GM12878 (cell line): ENCODE measurements around the gene IMMT. TPM values are rescaled to one million over a fixed set of nuclear protein-coding genes. Genes with fewer than 3 reads are reported as not detected.
A peak's percentile ranks its signal among the peaks of the same experiment; 100 is the strongest.

Source experiments
- ATAC-seq: fragments of 200-7000 bp; cut with Tn5 transposase; 3 replicates; pipeline ENCODE4 v1.9.1; 2020; ENCODE audit warnings: mild to moderate bottlenecking, moderate library complexity
- BruUV-seq: library from RNA; stranded (reverse); fragments of 400-500 nt; replicated peaks from 2 replicates; lab custom pipeline; 2021; lab: Mats Ljungman, UMichigan
- CTCF ChIA-PET: fragments of 300-600 bp; sonication (Branson Sonifier 250); formaldehyde crosslinking; extraction: SDS; loops from one replicate; lab custom pipeline; 2021; ENCODE audit warnings: inconsistent platforms; lab: Yijun Ruan, JAX
- POLR2A ChIA-PET: fragments of 350-600 bp; formaldehyde crosslinking; extraction: SDS; loops from one replicate; lab custom pipeline; 2021; ENCODE audit warnings: inconsistent platforms; lab: Charles Lee
- RAD21 ChIA-PET: fragments of 300-600 bp; sonication (Branson Sonifier 250); formaldehyde crosslinking; loops from one replicate; lab custom pipeline; 2023; ENCODE audit warnings: antibody characterized with exemption; ENCODE audit not compliant: unreplicated experiment; lab: Charles Lee
- SMC1A ChIA-PET: fragments of 300-600 bp; sonication (Branson Sonifier 250); formaldehyde crosslinking; loops from one replicate; lab custom pipeline; 2023; ENCODE audit not compliant: unreplicated experiment, uncharacterized antibody; lab: Charles Lee
- DNase-seq: peaks from one replicate; pipeline ENCODE4 v3.0.0-alpha.2; 2011; ENCODE audit warnings: low read depth, low spot score
- FAIRE-seq: peaks from 3 replicates; lab custom pipeline; 2011; peaks lifted over from hg19 to GRCh38; lab: Jason Lieb, UNC
- H2AFZ ChIP-seq: 2 replicates; pipeline ENCODE4 v1.6.0; 2011; ENCODE audit warnings: low read depth, low read length, control low read depth; ENCODE audit not compliant: control insufficient read depth
- H3K27ac ChIP-seq: 2 replicates; pipeline ENCODE4 v1.5.1; 2011; ENCODE audit warnings: control low read depth; ENCODE audit not compliant: control insufficient read depth, insufficient read depth
- H3K27me3 ChIP-seq, 2 experiments: replicated peaks in 1 of 2; 2 replicates each; pipeline versions ENCODE4 v1.6.0 to v1.6.1; 2011; ENCODE audit warnings: low read length in 1 of 2; ENCODE audit not compliant: control insufficient read depth in 2 of 2, insufficient read depth in 2 of 2
- H3K36me3 ChIP-seq, 2 experiments: 2 replicates each; pipeline ENCODE4 v1.5.1; 2011; ENCODE audit warnings: low read length in 1 of 2; ENCODE audit not compliant: control insufficient read depth in 2 of 2, insufficient read depth in 2 of 2
- H3K4me1 ChIP-seq: 2 replicates; pipeline ENCODE4 v1.6.1; 2011; ENCODE audit warnings: mild to moderate bottlenecking, low read length, moderate library complexity, mixed read lengths; ENCODE audit not compliant: control insufficient read depth, insufficient read depth
- H3K4me2 ChIP-seq: 2 replicates; pipeline ENCODE4 v1.6.0; 2011; ENCODE audit warnings: control low read depth; ENCODE audit not compliant: control insufficient read depth, insufficient read depth
- H3K4me3 ChIP-seq: fragments of 200-600 bp; sonication (generic); 2 replicates; pipeline ENCODE4 v1.5.1; 2016
- H3K79me2 ChIP-seq: 2 replicates; pipeline ENCODE4 v1.6.0; 2011; ENCODE audit warnings: low read length; ENCODE audit not compliant: control insufficient read depth, insufficient read depth
- H3K9ac ChIP-seq: 2 replicates; pipeline ENCODE4 v1.8.0; 2011; ENCODE audit warnings: low read length, control low read depth, mixed read lengths; ENCODE audit not compliant: control insufficient read depth, insufficient read depth
- H3K9me3 ChIP-seq: replicated peaks from 3 replicates; pipeline ENCODE4 v1.5.1; 2011; ENCODE audit warnings: mild to moderate bottlenecking, low read length; ENCODE audit not compliant: control insufficient read depth, insufficient read depth
- H4K20me1 ChIP-seq: 2 replicates; pipeline ENCODE4 v1.6.0; 2011; ENCODE audit not compliant: control insufficient read depth, insufficient read depth
- NFXL1 ChIP-seq: fragments of 450-650 bp; IDR thresholded peaks from 2 replicates; pipeline ENCODE4 v1.6.1; 2017; ENCODE audit warnings: antibody characterized with exemption, mild to moderate bottlenecking, borderline replicate concordance
- NFYB ChIP-seq: IDR thresholded peaks from 2 replicates; pipeline ENCODE4 v1.6.1; 2011; ENCODE audit warnings: low read depth, mild to moderate bottlenecking, low read length, improper control_type of control experiment, moderate library complexity; ENCODE audit not compliant: insufficient read depth
- PAX5 ChIP-seq: IDR thresholded peaks from 2 replicates; pipeline ENCODE4 v1.6.1; 2011; ENCODE audit warnings: low read depth, low read length, borderline replicate concordance
- RUNX3 ChIP-seq: IDR thresholded peaks from 2 replicates; pipeline ENCODE4 v1.6.1; 2012; ENCODE audit warnings: low read length, inconsistent platforms
- SMARCA5 ChIP-seq: fragments of 450-650 bp; IDR thresholded peaks from 2 replicates; pipeline ENCODE4 v1.6.1; 2017; ENCODE audit warnings: mild to moderate bottlenecking
- SMC3 ChIP-seq: IDR thresholded peaks from 2 replicates; pipeline ENCODE4 v1.6.1; 2011; ENCODE audit warnings: low read length, improper control_type of control experiment, borderline replicate concordance
- YY1 ChIP-seq: IDR thresholded peaks from 2 replicates; pipeline ENCODE4 v1.6.1; 2011; ENCODE audit warnings: low read depth, mild to moderate bottlenecking, low read length
- ZNF384 ChIP-seq: IDR thresholded peaks from 2 replicates; pipeline ENCODE4 v1.6.1; 2012; ENCODE audit warnings: low read depth, mild to moderate bottlenecking, low read length, improper control_type of control experiment, borderline replicate concordance
- WGBS: methylation state at CpG from one replicate; pipeline ENCODE4 v1.1.6; 2016; ENCODE audit warnings: low lambda C conversion rate; ENCODE audit not compliant: insufficient replicate concordance, insufficient coverage; ENCODE audit errors: missing lambda C conversion rate; 5-methylcytosine and 5-hydroxymethylcytosine counted together
- in situ Hi-C: fragments of 300-500 bp; cut with MboI; formaldehyde crosslinking; loops from 9 replicates; pipeline ENCODE4 v1.14.3; 2018; ENCODE audit warnings: mixed read lengths
- intact Hi-C: fragments of 100-400 bp; cut with micrococcal nuclease; formaldehyde crosslinking; loops from one replicate; pipeline ENCODE4 v1.14.2; 2022; ENCODE audit not compliant: unreplicated experiment
- polyA plus RNA-seq, 11 experiments: library from polyadenylated mRNA; depleted of rRNA in 4 of 11; unstranded in 6 of 11; stranded (reverse) in 5 of 11; fragments of >200 nt; fragmentation: Nextera tagmentation in 4 of 11; fragmentation: Illumina TruSeq in 1 of 11; extraction: Ambion mirVana in 4 of 11; extraction: Trizol in 1 of 11; gene quantifications; 1 replicate in 1 of 11; 2 replicates in 10 of 11; pipeline versions ENCODE4 v1.2.1 to v1.2.3, GENCODE V29; 2011 to 2016; ENCODE audit warnings: inconsistent platforms in 2 of 11, missing spikeins in 2 of 11, low read depth in 1 of 11
- total RNA-seq, 4 experiments: library from RNA; depleted of rRNA in 3 of 4; stranded (reverse); fragments of >200 nt in 3 of 4; fragmentation: Illumina TruSeq in 1 of 4; extraction: Trizol in 1 of 4; gene quantifications; 2 replicates each; pipeline versions ENCODE4 v1.2.1 to v1.2.3, GENCODE V29; 2013 to 2021
- TF ChIP-seq, protein P1 (sequence below): fragments of 450-650 bp; IDR thresholded peaks from 2 replicates; pipeline ENCODE4 v1.6.1; 2017; ENCODE audit warnings: mild to moderate bottlenecking, moderate library complexity
- TF ChIP-seq, protein P2 (sequence below): fragments of 450-650 bp; IDR thresholded peaks from 2 replicates; pipeline ENCODE4 v1.6.1; 2017; ENCODE audit warnings: mild to moderate bottlenecking, low read depth, inconsistent platforms; ENCODE audit not compliant: poor library complexity, severe bottlenecking
- TF ChIP-seq, protein P3 (sequence below), 3 experiments: IDR thresholded peaks in 2 of 3; conservative IDR thresholded peaks in 1 of 3; 2 replicates each; pipeline ENCODE4 v1.5.1; 2011; ENCODE audit warnings: low read depth in 3 of 3, low read length in 3 of 3, mild to moderate bottlenecking in 3 of 3, control low read depth in 2 of 3, moderate library complexity in 2 of 3, inconsistent platforms in 1 of 3, mixed read lengths in 1 of 3; ENCODE audit not compliant: control insufficient read depth in 2 of 3, insufficient read depth in 1 of 3; ENCODE audit errors: extremely low read depth in 1 of 3
- TF ChIP-seq, protein P4 (sequence below): IDR thresholded peaks from 2 replicates; pipeline ENCODE4 v1.6.1; 2012; ENCODE audit warnings: low read depth, low read length, improper control_type of control experiment

Gene IMMT
- total and polyA plus RNA-seq, 10 of the 15 experiments (the other 5 are each of a cell fraction or from before 2014, with no cell fraction given) = 78.4 to 149 (median 98.7) TPM

DNA sequence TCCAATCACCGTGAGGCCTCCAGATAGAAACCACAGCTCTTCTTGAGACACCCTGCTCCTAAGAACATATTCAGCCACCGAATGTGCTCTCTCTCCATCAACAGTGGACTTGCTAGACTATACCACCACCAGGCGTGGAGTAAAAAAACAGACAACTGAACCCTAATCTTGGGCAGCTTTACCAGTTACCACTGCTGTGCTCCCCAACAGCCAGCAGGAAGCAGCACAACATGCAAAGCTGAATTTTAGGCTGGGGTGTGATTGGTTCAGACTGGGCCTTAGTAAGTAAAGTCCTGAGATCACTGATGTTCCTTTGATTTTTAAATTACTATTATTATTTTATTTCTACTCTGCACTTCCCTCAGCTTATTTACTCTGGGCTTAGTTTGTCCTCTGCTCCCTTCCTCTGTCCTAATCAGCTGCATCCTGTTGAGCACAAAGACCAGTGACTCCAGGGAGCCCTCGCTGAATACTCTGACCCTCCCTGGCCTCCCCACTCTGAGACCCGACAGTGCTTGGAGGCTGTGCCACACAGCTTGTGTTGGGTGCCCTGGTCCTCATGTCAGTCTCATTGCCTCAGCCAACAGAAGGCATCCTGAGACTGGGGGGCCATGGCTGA, 25.9 kb upstream of the IMMT start:
- ChIA-PET RAD21 (interaction anchor here (0.5 to 10.1 kb wide), 30 partner anchors 11 to 394 kb away, joined by 3 to 181 read pairs (median 5); partner anchors contain the start of genes KDM3A, POLR1A and PTCD3), POLR2A (interaction anchor here (1.1 to 1.8 kb wide), 4 partner anchors 22 to 221 kb away, joined by 3 to 4 read pairs (median 4); partner anchors contain the start of genes IMMT and MRPL35), CTCF (interaction anchor here (0.8 to 9.0 kb wide), 55 partner anchors 9 to 394 kb away, joined by 3 to 278 read pairs (median 6); partner anchors contain the start of genes KDM3A, MRPL35 and REEP1), SMC1A (interaction anchor here (0.6 to 7.1 kb wide), 43 partner anchors 14 to 397 kb away, joined by 3 to 178 read pairs (median 5); partner anchors contain the start of gene KDM3A)
- H3K4me3 ChIP-seq = no peak overlapping the region
- H3K79me2 ChIP-seq = no peaks in the 10 kb centered on the region
- no peak overlapping the region for H3K27ac ChIP-seq
- no peaks in the 10 kb centered on the region for H3K9me3 ChIP-seq
- peaks cover 18% of the 10 kb centered on the region for H3K4me1 ChIP-seq
- no TSS peak for BruUV-seq
- DNase-seq (no peak), ATAC-seq (peak; percentile 81), FAIRE-seq (peak; percentile 13)
- no peak overlapping the region for H2AFZ ChIP-seq
- no peak overlapping the region for H3K9ac ChIP-seq
- intact Hi-C loops (loop anchor here (1.0 to 10.0 kb wide), 4 partner anchors 76 to 224 kb away; partner anchors contain the start of gene KDM3A), in situ Hi-C loops (loop anchor here (5.0 kb wide), 2 partner anchors 76 to 141 kb away; no protein-coding TSS in a partner anchor)
- no peaks in the 10 kb centered on the region for H4K20me1 ChIP-seq
- no peak overlapping the region for H3K4me2 ChIP-seq
- WGBS = 20% methylated on average over 5 of the region's 5 CpGs
- H3K27me3 ChIP-seq = no peaks in the 10 kb centered on the region
- H3K36me3 ChIP-seq = no peaks in the 10 kb centered on the region
- TF ChIP-seq, protein P1, sequence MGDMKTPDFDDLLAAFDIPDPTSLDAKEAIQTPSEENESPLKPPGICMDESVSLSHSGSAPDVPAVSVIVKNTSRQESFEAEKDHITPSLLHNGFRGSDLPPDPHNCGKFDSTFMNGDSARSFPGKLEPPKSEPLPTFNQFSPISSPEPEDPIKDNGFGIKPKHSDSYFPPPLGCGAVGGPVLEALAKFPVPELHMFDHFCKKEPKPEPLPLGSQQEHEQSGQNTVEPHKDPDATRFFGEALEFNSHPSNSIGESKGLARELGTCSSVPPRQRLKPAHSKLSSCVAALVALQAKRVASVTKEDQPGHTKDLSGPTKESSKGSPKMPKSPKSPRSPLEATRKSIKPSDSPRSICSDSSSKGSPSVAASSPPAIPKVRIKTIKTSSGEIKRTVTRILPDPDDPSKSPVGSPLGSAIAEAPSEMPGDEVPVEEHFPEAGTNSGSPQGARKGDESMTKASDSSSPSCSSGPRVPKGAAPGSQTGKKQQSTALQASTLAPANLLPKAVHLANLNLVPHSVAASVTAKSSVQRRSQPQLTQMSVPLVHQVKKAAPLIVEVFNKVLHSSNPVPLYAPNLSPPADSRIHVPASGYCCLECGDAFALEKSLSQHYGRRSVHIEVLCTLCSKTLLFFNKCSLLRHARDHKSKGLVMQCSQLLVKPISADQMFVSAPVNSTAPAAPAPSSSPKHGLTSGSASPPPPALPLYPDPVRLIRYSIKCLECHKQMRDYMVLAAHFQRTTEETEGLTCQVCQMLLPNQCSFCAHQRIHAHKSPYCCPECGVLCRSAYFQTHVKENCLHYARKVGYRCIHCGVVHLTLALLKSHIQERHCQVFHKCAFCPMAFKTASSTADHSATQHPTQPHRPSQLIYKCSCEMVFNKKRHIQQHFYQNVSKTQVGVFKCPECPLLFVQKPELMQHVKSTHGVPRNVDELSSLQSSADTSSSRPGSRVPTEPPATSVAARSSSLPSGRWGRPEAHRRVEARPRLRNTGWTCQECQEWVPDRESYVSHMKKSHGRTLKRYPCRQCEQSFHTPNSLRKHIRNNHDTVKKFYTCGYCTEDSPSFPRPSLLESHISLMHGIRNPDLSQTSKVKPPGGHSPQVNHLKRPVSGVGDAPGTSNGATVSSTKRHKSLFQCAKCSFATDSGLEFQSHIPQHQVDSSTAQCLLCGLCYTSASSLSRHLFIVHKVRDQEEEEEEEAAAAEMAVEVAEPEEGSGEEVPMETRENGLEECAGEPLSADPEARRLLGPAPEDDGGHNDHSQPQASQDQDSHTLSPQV = peak; percentile 50; the same call in 1 of the 2 replicates
- TF ChIP-seq, protein P2, sequence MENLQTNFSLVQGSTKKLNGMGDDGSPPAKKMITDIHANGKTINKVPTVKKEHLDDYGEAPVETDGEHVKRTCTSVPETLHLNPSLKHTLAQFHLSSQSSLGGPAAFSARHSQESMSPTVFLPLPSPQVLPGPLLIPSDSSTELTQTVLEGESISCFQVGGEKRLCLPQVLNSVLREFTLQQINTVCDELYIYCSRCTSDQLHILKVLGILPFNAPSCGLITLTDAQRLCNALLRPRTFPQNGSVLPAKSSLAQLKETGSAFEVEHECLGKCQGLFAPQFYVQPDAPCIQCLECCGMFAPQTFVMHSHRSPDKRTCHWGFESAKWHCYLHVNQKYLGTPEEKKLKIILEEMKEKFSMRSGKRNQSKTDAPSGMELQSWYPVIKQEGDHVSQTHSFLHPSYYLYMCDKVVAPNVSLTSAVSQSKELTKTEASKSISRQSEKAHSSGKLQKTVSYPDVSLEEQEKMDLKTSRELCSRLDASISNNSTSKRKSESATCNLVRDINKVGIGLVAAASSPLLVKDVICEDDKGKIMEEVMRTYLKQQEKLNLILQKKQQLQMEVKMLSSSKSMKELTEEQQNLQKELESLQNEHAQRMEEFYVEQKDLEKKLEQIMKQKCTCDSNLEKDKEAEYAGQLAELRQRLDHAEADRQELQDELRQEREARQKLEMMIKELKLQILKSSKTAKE = peak; percentile 22
- TF ChIP-seq, protein P3, sequence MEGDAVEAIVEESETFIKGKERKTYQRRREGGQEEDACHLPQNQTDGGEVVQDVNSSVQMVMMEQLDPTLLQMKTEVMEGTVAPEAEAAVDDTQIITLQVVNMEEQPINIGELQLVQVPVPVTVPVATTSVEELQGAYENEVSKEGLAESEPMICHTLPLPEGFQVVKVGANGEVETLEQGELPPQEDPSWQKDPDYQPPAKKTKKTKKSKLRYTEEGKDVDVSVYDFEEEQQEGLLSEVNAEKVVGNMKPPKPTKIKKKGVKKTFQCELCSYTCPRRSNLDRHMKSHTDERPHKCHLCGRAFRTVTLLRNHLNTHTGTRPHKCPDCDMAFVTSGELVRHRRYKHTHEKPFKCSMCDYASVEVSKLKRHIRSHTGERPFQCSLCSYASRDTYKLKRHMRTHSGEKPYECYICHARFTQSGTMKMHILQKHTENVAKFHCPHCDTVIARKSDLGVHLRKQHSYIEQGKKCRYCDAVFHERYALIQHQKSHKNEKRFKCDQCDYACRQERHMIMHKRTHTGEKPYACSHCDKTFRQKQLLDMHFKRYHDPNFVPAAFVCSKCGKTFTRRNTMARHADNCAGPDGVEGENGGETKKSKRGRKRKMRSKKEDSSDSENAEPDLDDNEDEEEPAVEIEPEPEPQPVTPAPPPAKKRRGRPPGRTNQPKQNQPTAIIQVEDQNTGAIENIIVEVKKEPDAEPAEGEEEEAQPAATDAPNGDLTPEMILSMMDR (IDR thresholded peaks at IDR 0.05 in 2 of 3, conservative IDR thresholded peaks at IDR 0.05 in 1 of 3; ENCODE audit: control insufficient read depth in 2 of 3, extremely low read depth in 1 of 3, insufficient read depth in 1 of 3, low read depth in 3 of 3, low read length in 3 of 3) = peak; percentile 91 to 99 (median 96)
- peak; percentile 96 for TF ChIP-seq SMC3
- TF ChIP-seq ZNF384 = peak; percentile 27; the same call in 1 of the 2 replicates
- TF ChIP-seq PAX5 = no peak
- peak; percentile 49; the same call in 1 of the 2 replicates for TF ChIP-seq NFYB
- peak; percentile 30; the same call in 1 of the 2 replicates for TF ChIP-seq RUNX3
- no peak for TF ChIP-seq NFXL1
- TF ChIP-seq SMARCA5 = 0 out of 2 replicates have a peak, but pooled peaks have one; percentile 33
- TF ChIP-seq, protein P4, sequence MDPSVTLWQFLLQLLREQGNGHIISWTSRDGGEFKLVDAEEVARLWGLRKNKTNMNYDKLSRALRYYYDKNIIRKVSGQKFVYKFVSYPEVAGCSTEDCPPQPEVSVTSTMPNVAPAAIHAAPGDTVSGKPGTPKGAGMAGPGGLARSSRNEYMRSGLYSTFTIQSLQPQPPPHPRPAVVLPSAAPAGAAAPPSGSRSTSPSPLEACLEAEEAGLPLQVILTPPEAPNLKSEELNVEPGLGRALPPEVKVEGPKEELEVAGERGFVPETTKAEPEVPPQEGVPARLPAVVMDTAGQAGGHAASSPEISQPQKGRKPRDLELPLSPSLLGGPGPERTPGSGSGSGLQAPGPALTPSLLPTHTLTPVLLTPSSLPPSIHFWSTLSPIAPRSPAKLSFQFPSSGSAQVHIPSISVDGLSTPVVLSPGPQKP = no peak
- peak; percentile 66; the same call in 1 of the 2 replicates for TF ChIP-seq YY1
